ENCODE results near the gene BRI3BP.
"Not testable (repeated sequence)": the region's sequence is repeated elsewhere in the genome, so short reads cannot be mapped to it uniquely, and the experiment has no call there.

Gene BRI3BP

DNA sequence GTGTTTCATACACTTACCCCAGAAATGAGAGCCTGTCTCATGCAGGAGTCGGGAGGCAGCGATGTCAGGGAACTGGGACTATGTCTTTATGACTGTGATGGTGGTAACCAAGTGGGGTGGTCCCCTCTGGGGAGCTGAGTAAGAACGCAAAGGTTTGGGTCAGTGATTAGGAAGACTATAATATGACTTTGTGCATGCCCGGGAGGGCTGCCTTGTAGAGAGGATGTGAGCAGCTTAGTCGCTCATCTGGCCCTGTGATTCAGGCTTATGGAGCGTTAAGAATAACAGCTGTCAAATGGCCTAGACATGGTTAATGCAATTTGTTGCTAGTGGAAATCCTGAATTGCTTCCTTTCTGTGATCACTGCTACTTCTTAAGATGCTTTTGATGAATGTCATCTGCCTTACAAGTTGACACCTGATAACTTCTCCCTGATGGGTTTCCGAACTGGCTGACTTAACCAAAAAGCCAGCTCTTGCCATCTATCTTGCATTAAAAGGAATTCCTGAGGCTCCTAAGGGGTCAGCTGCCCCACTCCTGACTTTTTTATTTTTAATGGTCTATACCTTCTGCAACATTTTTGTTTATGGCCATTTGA is 36.4 kb downstream of the BRI3BP start:
- TF ChIP-seq, protein P1, sequence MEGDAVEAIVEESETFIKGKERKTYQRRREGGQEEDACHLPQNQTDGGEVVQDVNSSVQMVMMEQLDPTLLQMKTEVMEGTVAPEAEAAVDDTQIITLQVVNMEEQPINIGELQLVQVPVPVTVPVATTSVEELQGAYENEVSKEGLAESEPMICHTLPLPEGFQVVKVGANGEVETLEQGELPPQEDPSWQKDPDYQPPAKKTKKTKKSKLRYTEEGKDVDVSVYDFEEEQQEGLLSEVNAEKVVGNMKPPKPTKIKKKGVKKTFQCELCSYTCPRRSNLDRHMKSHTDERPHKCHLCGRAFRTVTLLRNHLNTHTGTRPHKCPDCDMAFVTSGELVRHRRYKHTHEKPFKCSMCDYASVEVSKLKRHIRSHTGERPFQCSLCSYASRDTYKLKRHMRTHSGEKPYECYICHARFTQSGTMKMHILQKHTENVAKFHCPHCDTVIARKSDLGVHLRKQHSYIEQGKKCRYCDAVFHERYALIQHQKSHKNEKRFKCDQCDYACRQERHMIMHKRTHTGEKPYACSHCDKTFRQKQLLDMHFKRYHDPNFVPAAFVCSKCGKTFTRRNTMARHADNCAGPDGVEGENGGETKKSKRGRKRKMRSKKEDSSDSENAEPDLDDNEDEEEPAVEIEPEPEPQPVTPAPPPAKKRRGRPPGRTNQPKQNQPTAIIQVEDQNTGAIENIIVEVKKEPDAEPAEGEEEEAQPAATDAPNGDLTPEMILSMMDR (IDR thresholded peaks at IDR 0.05; ENCODE audit: insufficient read depth, low read depth, low read length, missing control alignments) = no peak
- H3K4me3 ChIP-seq (ENCODE audit: low read depth, low read length) = no peak overlapping the region
- no peak for DNase-seq (ENCODE audit: low read depth)

DNA sequence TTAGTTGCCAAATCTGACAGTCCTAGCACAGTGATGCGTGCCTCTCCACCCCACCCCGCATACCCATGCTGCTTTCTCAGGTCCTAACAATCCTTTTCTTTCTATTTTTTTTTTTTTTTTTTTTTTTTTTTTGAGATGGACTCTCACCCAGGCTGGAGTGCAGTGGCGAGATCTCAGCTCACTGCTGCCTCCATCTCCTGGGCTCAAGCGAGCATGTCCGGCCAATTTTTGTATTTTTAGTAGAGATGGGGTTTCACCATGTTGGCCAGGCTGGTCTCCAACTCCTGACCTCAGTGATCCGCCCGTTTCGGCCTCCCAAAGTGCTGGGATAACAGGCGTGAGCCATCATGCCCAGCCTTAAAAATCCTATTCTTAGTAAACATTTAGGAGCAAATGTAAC is 38.0 kb downstream of the BRI3BP start:
- DNase-seq (ENCODE audit: low read depth); H3K4me3 ChIP-seq (ENCODE audit: low read depth, low read length): not testable (repeated sequence)

DNA sequence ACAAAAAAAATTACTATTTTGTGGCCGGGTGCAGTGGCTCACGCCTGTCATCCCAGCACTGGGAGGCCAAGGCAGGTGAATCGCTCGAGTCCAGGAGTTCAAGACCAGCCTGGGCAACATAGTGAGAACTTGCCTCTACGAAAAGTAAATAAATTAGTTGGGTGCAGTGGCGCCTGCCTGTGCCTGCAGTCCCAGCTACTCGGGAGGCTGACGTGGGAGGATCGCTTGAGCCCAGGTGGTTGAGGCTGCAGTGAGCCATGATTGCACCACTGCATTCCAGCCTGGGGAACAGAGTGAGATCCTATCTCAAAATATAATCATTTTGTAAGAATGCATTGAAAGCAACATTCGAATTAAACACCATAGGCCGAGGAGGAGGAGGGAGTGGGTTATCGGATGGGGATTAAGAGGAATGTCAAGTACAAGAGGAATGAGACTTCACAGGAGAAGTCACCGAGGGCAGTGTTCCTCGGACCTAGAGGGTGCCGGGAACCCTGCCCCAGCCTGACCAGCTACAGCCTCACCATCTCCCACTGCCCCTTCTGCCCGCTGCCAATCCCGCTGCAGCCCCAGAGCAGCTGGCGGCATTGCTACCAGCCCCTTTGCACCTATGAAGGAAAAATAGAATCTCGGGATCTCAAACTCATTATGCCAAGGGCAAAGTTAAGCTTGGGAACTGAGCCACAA is 39.2 kb downstream of the BRI3BP start:
- TF ChIP-seq, protein P1 (IDR thresholded peaks at IDR 0.05; ENCODE audit: insufficient read depth, low read depth, low read length, missing control alignments) = no peak
- no peak overlapping the region for H3K4me3 ChIP-seq (ENCODE audit: low read depth, low read length)
- DNase-seq (ENCODE audit: low read depth) = no peak

DNA sequence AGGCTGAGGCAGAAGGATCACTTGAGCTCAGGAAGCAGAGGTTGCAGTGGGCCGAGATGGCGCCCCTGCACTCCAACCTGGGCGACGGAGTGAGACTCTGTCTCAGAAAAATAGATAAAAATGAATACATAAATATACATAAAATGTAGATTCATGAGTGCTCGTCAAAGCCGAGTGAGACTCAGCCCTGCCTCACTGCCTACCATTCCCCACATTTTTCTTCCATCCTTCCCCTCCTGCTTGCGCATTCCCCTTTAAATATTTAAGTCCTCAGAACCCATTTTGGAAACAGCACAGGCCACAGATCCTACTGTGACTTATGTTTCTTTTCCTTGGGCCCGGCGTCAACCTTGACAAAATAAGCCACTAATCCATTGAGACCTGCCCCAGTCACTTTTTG is 39.8 kb downstream of the BRI3BP start:
- TF ChIP-seq, protein P1 (IDR thresholded peaks at IDR 0.05; ENCODE audit: insufficient read depth, low read depth, low read length, missing control alignments) = no peak
- DNase-seq (ENCODE audit: low read depth) = no peak
- H3K4me3 ChIP-seq (ENCODE audit: low read depth, low read length) = no peak overlapping the region

DNA sequence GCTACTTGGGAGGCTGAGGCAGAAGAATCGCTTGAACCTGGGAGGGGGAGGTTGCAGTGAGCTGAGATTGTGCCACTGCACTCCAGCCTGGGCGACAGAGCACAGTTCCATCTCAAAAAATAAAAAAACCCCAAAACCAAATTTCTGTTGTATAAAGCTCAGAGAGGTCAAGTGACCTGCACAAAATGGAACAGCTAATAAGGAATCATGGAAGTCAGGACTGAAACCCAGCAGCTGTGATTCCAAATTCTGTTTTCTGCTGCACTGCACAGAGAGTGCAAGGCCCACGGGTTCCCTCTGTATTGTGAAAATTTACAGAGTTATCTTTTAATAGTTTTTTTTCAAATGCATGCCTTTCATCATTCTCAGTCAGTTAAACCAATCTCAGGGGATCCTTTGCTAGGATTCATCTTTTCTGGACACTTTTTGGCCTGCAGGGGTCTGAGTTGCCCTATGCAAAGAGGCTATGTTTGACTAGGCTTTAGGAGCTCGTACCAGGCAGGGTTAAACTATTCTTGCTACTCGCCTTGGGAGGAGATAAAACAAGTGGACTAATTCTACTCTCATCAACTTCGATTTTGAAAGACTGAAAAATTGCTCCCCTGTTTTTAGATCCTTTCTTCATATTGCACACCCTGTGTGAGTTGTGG is 45.7 kb downstream of the BRI3BP start:
- TF ChIP-seq, protein P1 (IDR thresholded peaks at IDR 0.05; ENCODE audit: insufficient read depth, low read depth, low read length, missing control alignments) = no peak
- no peak for DNase-seq (ENCODE audit: low read depth)
- H3K4me3 ChIP-seq (ENCODE audit: low read depth, low read length) = no peak overlapping the region

DNA sequence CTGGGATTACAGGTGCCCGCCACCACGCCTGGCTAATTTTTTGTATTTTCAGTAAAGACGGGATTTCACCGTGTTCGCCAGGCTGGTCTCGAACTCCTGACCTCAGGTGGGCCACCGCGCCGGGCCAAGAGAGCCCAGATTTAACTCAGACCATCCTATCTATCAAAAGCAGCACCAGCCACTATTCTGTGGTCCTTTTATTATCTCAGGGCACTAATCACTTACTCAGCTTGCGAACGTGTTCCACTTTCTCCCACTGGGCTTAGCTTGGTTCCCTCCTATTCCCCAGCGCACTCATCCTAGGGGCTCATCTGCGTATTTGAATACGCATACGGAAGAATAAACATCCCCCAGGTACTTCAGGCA is 55.6 kb downstream of the BRI3BP start:
- TF ChIP-seq, protein P1 (IDR thresholded peaks at IDR 0.05; ENCODE audit: insufficient read depth, low read depth, low read length, missing control alignments) = no peak
- H3K4me3 ChIP-seq (ENCODE audit: low read depth, low read length) = peak overlapping the region; percentile 51
- DNase-seq (ENCODE audit: low read depth) = no peak

DNA sequence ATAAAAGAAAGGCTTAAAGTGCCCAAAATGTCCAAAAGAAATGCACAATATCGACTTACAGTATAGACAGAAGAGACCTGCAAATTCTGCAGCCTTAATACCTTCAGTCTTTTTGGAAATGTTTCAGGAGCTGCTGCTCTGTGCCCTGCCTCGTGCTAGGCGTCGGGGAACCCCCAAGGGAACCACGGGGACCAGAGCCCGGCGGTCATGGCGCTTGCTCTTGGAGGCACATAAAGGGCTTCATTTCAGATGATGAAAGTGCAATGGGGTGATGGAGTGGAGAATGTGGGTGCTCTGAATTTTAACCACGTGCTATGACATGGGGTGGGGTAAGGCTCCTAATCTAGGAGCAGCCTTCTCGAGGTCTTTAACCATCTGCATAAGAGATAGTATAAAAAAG is 57.0 kb downstream of the BRI3BP start:
- TF ChIP-seq, protein P1 (IDR thresholded peaks at IDR 0.05; ENCODE audit: insufficient read depth, low read depth, low read length, missing control alignments) = no peak

More for the DNA sequence above, 57.0 kb downstream of the BRI3BP start:
- DNase-seq (ENCODE audit: low read depth) = no peak
- H3K4me3 ChIP-seq (ENCODE audit: low read depth, low read length) = no peak overlapping the region
